Ovary (tissue), 10 donors: ENCODE data around the gene JAK1. TPM values are rescaled to one million over a fixed set of nuclear protein-coding genes. Genes with fewer than 3 reads are reported as not detected.

ENCODE experiments used
- DNase-seq, 5 donors: peaks; one replicate each; pipeline ENCODE4 v3.0.0-alpha.2; 2019 to 2020
- H3K27ac ChIP-seq, 2 donors: fragments of 200-600 bp; one replicate each; pipeline versions ENCODE4 v1.5.1 to v1.8.0; 2019 to 2022
- H3K27me3 ChIP-seq: fragments of 200-600 bp; one replicate; pipeline ENCODE4 v1.8.0; 2022
- H3K36me3 ChIP-seq: fragments of 200-600 bp; sonication (generic); one replicate; pipeline ENCODE4 v1.5.1; 2019
- H3K4me1 ChIP-seq: one replicate; pipeline ENCODE4 v1.8.1; 2013; ENCODE audit warnings: mild to moderate bottlenecking, moderate library complexity; ENCODE audit not compliant: insufficient read depth
- H3K4me3 ChIP-seq: fragments of 200-600 bp; sonication (generic); one replicate; pipeline ENCODE4 v1.5.1; 2017
- H3K9me3 ChIP-seq, 2 donors: fragments of 200-600 bp in 1 of 2; sonication (generic) in 1 of 2; one replicate each; pipeline versions ENCODE4 v1.5.1 to v1.8.1; 2013 to 2019; ENCODE audit warnings: mild to moderate bottlenecking in 1 of 2, moderate library complexity in 1 of 2
- CTCF ChIP-seq, 3 donors: fragments of 450-650 bp in 2 of 3; fragments of 200-600 bp in 1 of 3; IDR thresholded peaks; one replicate each; pipeline versions ENCODE4 v1.5.1 to v1.8.0; 2016 to 2022; ENCODE audit warnings: antibody characterized with exemption in 3 of 3, mild to moderate bottlenecking in 1 of 3
- EP300 ChIP-seq: sonication (generic); formaldehyde crosslinking; IDR thresholded peaks from one replicate; pipeline ENCODE4 v1.6.1; 2017; ENCODE audit warnings: antibody characterized with exemption
- POLR2A ChIP-seq: fragments of 450-650 bp; IDR thresholded peaks from one replicate; pipeline ENCODE4 v1.6.1; 2017; ENCODE audit warnings: antibody characterized with exemption, mild to moderate bottlenecking, moderate library complexity
- WGBS, 3 donors: extraction: QIAGEN DNeasy Blood & Tissue Kit in 1 of 3; methylation state at CpG; one replicate each; pipeline versions ENCODE4 v1.1.5 to v1.1.7; 2013 to 2017; 5-methylcytosine and 5-hydroxymethylcytosine counted together
- intact Hi-C, 4 donors: fragments of 100-400 bp; cut with DNase I; formaldehyde crosslinking; loops; one replicate each; pipeline versions ENCODE4 v1.11.0 to v1.15.1; 2022 to 2023
- long read RNA-seq, 3 donors: library from polyadenylated mRNA in 2 of 3; unstranded in 2 of 3; transcript quantifications; one replicate each; pipeline ENCODE4 v2.0.0 and lab custom pipeline, GENCODE V29; 2021 to 2026
- polyA plus RNA-seq, 2 donors: library from polyadenylated mRNA; stranded (reverse); fragments of 200-250 nt in 1 of 2; fragments of 350-450 nt in 1 of 2; fragmentation: Illumina TruSeq in 1 of 2; extraction: RNeasy Lipid Tissue Mini Kit (QIAGEN cat#74804) in 1 of 2; gene quantifications; one replicate each; pipeline ENCODE4 v1.2.3, GENCODE V29; 2013 to 2014
- total RNA-seq, 7 donors: library from RNA; depleted of rRNA in 2 of 7; stranded (reverse); fragments of >200 nt in 2 of 7; fragmentation: NEBNext Ultra II Directional in 3 of 7; extraction: Animal tissue kit (Norgen Biotek cat#: 25700) in 3 of 7; gene quantifications; one replicate each; pipeline versions ENCODE4 v1.1.0 to v1.2.4, GENCODE V29; 2016 to 2023
- donor health status: DM: no; HTN: no; CAD: no; lungs with moderate emphysema.
- donor health status: DM: no; HTN: no; CAD: no.
- donor health status: Bipolar disorder and iron deficiency.
- donor health status: DM: yes; HTN: yes; CAD: no.
- donor health status: DM: no; HTN: no; CAD: no.
- donor health status: DM: yes; HTN: yes; CAD: no.

JAK1 gene
- total RNA-seq (100 to 1,000 TPM; 106 to 169 (median 127) TPM), polyA plus RNA-seq (100 to 1,000 TPM in 1 of 2 donors, 10 to 100 TPM in 1; 50.9 to 160 TPM)
- long read RNA-seq, donor 1, partial matches to known transcripts = 125 of 140 reads
- long read RNA-seq, donor 1, other reads (novel, unspliced or antisense) = 15 of 140 reads
- long read RNA-seq, donor 2, full-length matches to known transcripts = 7 of 20 reads
- long read RNA-seq, donor 2, partial matches to known transcripts = 13 of 20 reads
- long read RNA-seq, donor 2, other reads (novel, unspliced or antisense) = 0 of 20 reads
- long read RNA-seq, donor 3, full-length matches to known transcripts = 134 of 275 reads
- long read RNA-seq, donor 3, partial matches to known transcripts = 95 of 275 reads
- long read RNA-seq, donor 3, other reads (novel, unspliced or antisense) = 46 of 275 reads

- Histone ChIP-seq H3K9me3 (no peaks in the 10 kb centered on the region), H3K36me3 (no peaks in the 10 kb centered on the region), H3K27ac (peak within 1 kb of the TSS; percentile 90 to 99), H3K4me1 (peaks cover 7% of the 10 kb centered on the region), H3K27me3 (no peaks in the 10 kb centered on the region), H3K4me3 (peak within 1 kb of the TSS; percentile 70)
- no peak for TF ChIP-seq EP300
- peak; percentile 74 for TF ChIP-seq POLR2A
- TF ChIP-seq CTCF (IDR thresholded peaks at IDR 0.05) = peak in 2 of 3 donors; percentile 30 to 32
- 0 to 1% (median 0%) methylated on average over 37 to 100 of the region's 100 CpGs for WGBS, 3 donors
- peak; percentile 87 to 94 (median 92) for DNase-seq
- intact Hi-C loops = loop anchor here in 1 of 4 donors (10.0 kb wide), 1 partner anchor 72 kb away; no protein-coding TSS in a partner anchor
Measured at GRCh38 chr1:64966158-64966971, at the start of gene JAK1. Gene JAK1, minus strand, starts transcription at chr1:64966549. Its CDS starts 80,285 bp downstream, at chr1:64886264.

- Histone ChIP-seq H3K27ac (no peak overlapping the region), H3K27me3 (no peaks in the 10 kb centered on the region), H3K4me3 (no peak overlapping the region), H3K36me3 (no peaks in the 10 kb centered on the region), H3K9me3 (no peaks in the 10 kb centered on the region), H3K4me1 (no peaks in the 10 kb centered on the region)
- intact Hi-C loops = no loop called here
- no peak for DNase-seq
- TF ChIP-seq CTCF (IDR thresholded peaks at IDR 0.05) (no peak), EP300 (no peak), POLR2A (no peak)
Measured at GRCh38 chr1:65014321-65014720, 48.0 kb upstream of the JAK1 start.

- TF ChIP-seq POLR2A (no peak), CTCF (IDR thresholded peaks at IDR 0.05) (no peak), EP300 (no peak)
- Histone ChIP-seq H3K4me1 (no peaks in the 10 kb centered on the region), H3K9me3 (no peaks in the 10 kb centered on the region), H3K27ac (no peak overlapping the region), H3K27me3 (no peaks in the 10 kb centered on the region), H3K4me3 (no peak overlapping the region), H3K36me3 (no peaks in the 10 kb centered on the region)
- no peak for DNase-seq
- intact Hi-C loops = no loop called here
- 92 to 99% (median 98%) methylated on average over 2 of the region's 2 CpGs for WGBS, 3 donors
Measured at GRCh38 chr1:65011983-65012382, 45.6 kb upstream of the JAK1 start.

- H3K27ac ChIP-seq = no peak overlapping the region
- H3K9me3 ChIP-seq = no peaks in the 10 kb centered on the region
- no peak for DNase-seq
- no peaks in the 10 kb centered on the region for H3K4me1 ChIP-seq
- intact Hi-C loops = no loop called here
- H3K4me3 ChIP-seq = no peak overlapping the region
- 94 to 96% (median 96%) methylated on average over 5 of the region's 5 CpGs for WGBS, 3 donors
- no peaks in the 10 kb centered on the region for H3K36me3 ChIP-seq
- TF ChIP-seq EP300 (no peak), CTCF (IDR thresholded peaks at IDR 0.05) (no peak), POLR2A (no peak)
- no peaks in the 10 kb centered on the region for H3K27me3 ChIP-seq
Measured at GRCh38 chr1:65009724-65010420, 43.5 kb upstream of the JAK1 start.
